Gastrocnemius medialis (tissue), 4 donors: ENCODE results near the gene PAK2. TPM values are rescaled to one million over a fixed set of nuclear protein-coding genes. Genes with fewer than 3 reads are reported as not detected.

Experiments
- ATAC-seq, 2 donors: fragments of 150-250 bp; one replicate each; pipeline ENCODE4 v1.9.1; 2016
- DNase-seq, 2 donors: peaks; one replicate each; pipeline ENCODE4 v3.0.0-alpha.2; 2019
- H3K27ac ChIP-seq, 4 donors: fragments of 200-600 bp; sonication (generic); 1 replicate in 1 of 4; 2 replicates in 3 of 4; pipeline ENCODE4 v1.5.1; 2016 to 2018; ENCODE audit warnings: mild to moderate bottlenecking in 2 of 4, moderate library complexity in 1 of 4
- H3K27me3 ChIP-seq, 3 donors: fragments of 200-600 bp; sonication (generic) in 2 of 3; 1 replicate in 1 of 3; 2 replicates in 2 of 3; pipeline versions ENCODE4 v1.5.1 to v1.6.0; 2016 to 2019; ENCODE audit warnings: mild to moderate bottlenecking in 1 of 3, moderate library complexity in 1 of 3
- H3K36me3 ChIP-seq, 2 donors: fragments of 200-600 bp; sonication (generic) in 1 of 2; one replicate each; pipeline ENCODE4 v1.5.1; 2017 to 2018
- H3K4me1 ChIP-seq, 2 donors: fragments of 200-600 bp; sonication (generic) in 1 of 2; one replicate each; pipeline ENCODE4 v1.5.1; 2016 to 2017; ENCODE audit warnings: mild to moderate bottlenecking in 2 of 2
- H3K4me3 ChIP-seq, 4 donors: fragments of 200-600 bp; sonication (generic) in 3 of 4; 1 replicate in 1 of 4; 2 replicates in 3 of 4; pipeline ENCODE4 v1.5.1; 2016 to 2019; ENCODE audit warnings: mild to moderate bottlenecking in 2 of 4
- H3K9me3 ChIP-seq, 3 donors: fragments of 200-600 bp; sonication (generic) in 2 of 3; 1 replicate in 1 of 3; 2 replicates in 2 of 3; pipeline ENCODE4 v1.5.1; 2016 to 2019
- CTCF ChIP-seq, 5 experiments: fragments of 450-650 bp in 3 of 5; fragments of 200-600 bp in 2 of 5; sonication (generic) in 2 of 5; IDR thresholded peaks in 4 of 5; conservative IDR thresholded peaks in 1 of 5; 1 replicate in 4 of 5; 2 replicates in 1 of 5; pipeline ENCODE4 v1.5.1; 2016 to 2019; ENCODE audit warnings: antibody characterized with exemption in 5 of 5, mild to moderate bottlenecking in 3 of 5, moderate library complexity in 3 of 5
- POLR2A ChIP-seq, 2 donors: fragments of 450-650 bp; IDR thresholded peaks; one replicate each; pipeline ENCODE4 v1.6.1; 2017; ENCODE audit warnings: antibody characterized with exemption in 2 of 2, mild to moderate bottlenecking in 2 of 2, moderate library complexity in 2 of 2
- in situ Hi-C, 4 donors: fragments of 200-750 bp; cut with MboI; loops; one replicate each; pipeline versions ENCODE4 v1.15.0 to v1.8.0; 2017; ENCODE audit warnings: low sequenced_read_pairs in 4 of 4
- intact Hi-C: fragments of 100-400 bp; cut with DNase I; formaldehyde crosslinking; loops from one replicate; pipeline ENCODE4 v1.15.1; 2023; ENCODE audit warnings: low total_unique reads
- total RNA-seq, 4 donors: library from RNA; depleted of rRNA; stranded (reverse); fragments of >200 nt; gene quantifications; one replicate each; pipeline versions ENCODE4 v1.1.0 to v1.2.3, GENCODE V29; 2016

The PAK2 gene
- total RNA-seq, 4 donors from 2014 or later = 42.6 to 58.6 (median 50.1) TPM

GRCh38 chr3:196793246-196793645 is 53.6 kb downstream of the PAK2 start:
- H3K27ac ChIP-seq = peak overlapping the region; percentile 62 to 75 (median 69)
- DNase-seq (no peak), ATAC-seq (peak; percentile 86 to 92)
- TF ChIP-seq POLR2A (IDR thresholded peaks at IDR 0.05) = no peak
- no peak for TF ChIP-seq CTCF (IDR thresholded peaks at IDR 0.05 in 4 of 5, conservative IDR thresholded peaks at IDR 0.05 in 1 of 5)
- intact Hi-C loops (no loop called here), in situ Hi-C loops (loop anchor here in 1 of 4 donors (10.0 kb wide), 1 partner anchor 48 kb away; no protein-coding TSS in a partner anchor)
- no peak overlapping the region for H3K4me3 ChIP-seq
- no peaks in the 10 kb centered on the region for H3K27me3 ChIP-seq
- no peaks in the 10 kb centered on the region for H3K36me3 ChIP-seq
- no peaks in the 10 kb centered on the region for H3K9me3 ChIP-seq
- peaks cover 31 to 43% of the 10 kb centered on the region in 2 donors for H3K4me1 ChIP-seq

DNA sequence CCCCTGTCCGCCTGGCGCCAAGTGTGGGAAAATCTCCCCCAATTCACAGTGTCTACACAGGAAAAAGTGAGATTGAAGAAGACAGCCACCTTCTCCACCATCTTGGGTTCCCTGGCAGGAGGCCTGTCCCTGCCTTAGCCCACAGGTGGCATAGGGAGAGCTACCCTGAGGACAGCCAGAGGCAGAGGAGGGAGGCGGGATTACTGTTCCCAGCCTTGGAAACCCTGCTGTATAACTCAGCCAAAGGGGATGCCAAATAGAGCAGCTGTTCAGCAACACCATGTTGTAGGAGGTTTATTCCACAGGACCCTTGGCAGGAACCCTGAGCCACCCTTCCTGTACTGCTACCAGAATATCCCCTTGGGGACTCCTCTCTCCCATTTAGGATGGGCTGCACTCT is 54.8 kb downstream of the PAK2 start:
- ATAC-seq = no peak
- H3K4me3 ChIP-seq = no peak overlapping the region
- TF ChIP-seq POLR2A (IDR thresholded peaks at IDR 0.05) (no peak), CTCF (IDR thresholded peaks at IDR 0.05 in 4 of 5, conservative IDR thresholded peaks at IDR 0.05 in 1 of 5) (no peak)
- no peaks in the 10 kb centered on the region for H3K36me3 ChIP-seq
- H3K27ac ChIP-seq = peak overlapping the region in 1 of 4 donors; percentile 38
- H3K9me3 ChIP-seq = no peaks in the 10 kb centered on the region
- intact Hi-C loops (no loop called here), in situ Hi-C loops (loop anchor here in 1 of 4 donors (10.0 kb wide), 1 partner anchor 50 kb away; no protein-coding TSS in a partner anchor)
- H3K4me1 ChIP-seq = peaks cover 25 to 37% of the 10 kb centered on the region in 2 donors
- no peaks in the 10 kb centered on the region for H3K27me3 ChIP-seq
- DNase-seq = peak in 1 of 2 donors; percentile 23

DNA sequence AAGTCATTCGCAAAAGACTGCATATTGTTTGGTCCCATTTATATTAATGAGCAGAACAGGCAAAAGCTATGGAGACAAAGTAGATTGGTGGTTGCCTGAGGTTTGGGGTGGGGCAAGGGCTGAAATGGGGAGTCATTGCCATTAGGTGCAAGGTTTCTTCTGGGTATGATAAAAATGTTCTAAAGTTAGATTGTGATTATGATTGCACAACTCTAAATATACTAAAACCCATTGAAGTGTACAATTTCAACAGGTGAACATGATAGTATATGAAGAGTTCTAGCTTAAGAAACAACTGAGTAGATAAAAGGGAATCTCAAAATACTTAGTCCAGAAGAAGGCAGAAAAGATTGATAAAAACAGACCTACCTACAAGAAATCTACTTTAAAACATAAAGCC is 56.7 kb downstream of the PAK2 start:
- in situ Hi-C loops = loop anchor here in 1 of 4 donors (10.0 kb wide), 1 partner anchor 52 kb away; no protein-coding TSS in a partner anchor
- no peak for DNase-seq
- H3K36me3 ChIP-seq = no peaks in the 10 kb centered on the region
- no peak for ATAC-seq
- H3K4me1 ChIP-seq = peaks cover 25 to 37% of the 10 kb centered on the region in 2 donors
- H3K27me3 ChIP-seq = no peaks in the 10 kb centered on the region
- no peak overlapping the region for H3K27ac ChIP-seq
- H3K9me3 ChIP-seq = no peaks in the 10 kb centered on the region
- intact Hi-C loops = no loop called here
- H3K4me3 ChIP-seq = no peak overlapping the region
- TF ChIP-seq CTCF (IDR thresholded peaks at IDR 0.05 in 4 of 5, conservative IDR thresholded peaks at IDR 0.05 in 1 of 5) (no peak), POLR2A (IDR thresholded peaks at IDR 0.05) (no peak)

DNA sequence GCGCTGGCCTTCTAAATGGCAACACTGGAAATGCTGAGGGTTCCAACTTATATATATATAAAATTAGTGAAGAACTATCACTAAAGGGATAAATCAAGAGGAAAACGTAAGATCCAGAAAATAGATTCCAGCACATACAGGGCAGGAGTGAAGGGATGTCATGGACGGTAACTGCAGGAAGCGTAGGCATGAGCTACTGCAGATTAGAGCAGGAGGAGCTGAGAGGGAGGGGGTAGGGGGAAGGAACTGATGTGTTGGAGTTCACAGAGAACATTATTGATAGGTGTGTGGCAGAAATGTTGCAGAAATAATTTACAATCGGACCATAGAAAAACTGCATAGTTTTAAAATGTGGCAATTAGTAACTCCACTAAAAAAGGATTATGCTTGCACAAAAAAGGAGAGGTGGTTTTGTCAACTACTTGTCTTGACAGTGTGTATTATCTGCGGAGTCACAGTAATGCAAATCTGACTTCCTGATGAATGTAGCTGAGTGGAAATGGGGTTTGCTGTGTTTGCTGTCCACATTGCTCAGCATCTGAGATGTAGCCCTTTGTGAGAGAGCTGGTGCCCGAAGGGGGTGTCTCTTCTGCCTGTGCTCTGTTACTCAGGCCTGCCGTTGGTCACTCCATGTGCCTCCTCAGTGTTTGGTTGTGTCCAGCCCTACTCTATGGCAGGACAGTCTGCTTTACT is 61.2 kb downstream of the PAK2 start:
- H3K27ac ChIP-seq = no peak overlapping the region
- intact Hi-C loops (no loop called here), in situ Hi-C loops (no loop called here)
- no peak for TF ChIP-seq POLR2A (IDR thresholded peaks at IDR 0.05)
- no peak for TF ChIP-seq CTCF (IDR thresholded peaks at IDR 0.05 in 4 of 5, conservative IDR thresholded peaks at IDR 0.05 in 1 of 5)
- DNase-seq (no peak), ATAC-seq (no peak)
- peaks cover 6 to 8% of the 10 kb centered on the region in 2 donors for H3K4me1 ChIP-seq
- H3K4me3 ChIP-seq = no peak overlapping the region
- peaks cover 0 to 28% of the 10 kb centered on the region in 2 donors for H3K36me3 ChIP-seq
- H3K27me3 ChIP-seq = no peaks in the 10 kb centered on the region
- H3K9me3 ChIP-seq = no peaks in the 10 kb centered on the region
